HepG2 (cell line): ENCODE data around the gene FAM117B. TPM values are rescaled to one million over a fixed set of nuclear protein-coding genes. Genes with fewer than 3 reads are reported as not detected.
A peak's percentile ranks its signal among the peaks of the same experiment; 100 is the strongest.

Experiments used
- BORCS8-MEF2B ChIP-seq: sonication (generic); formaldehyde crosslinking; IDR thresholded peaks from 2 replicates; pipeline ENCODE4 v1.8.0; 2022; ENCODE audit warnings: mild to moderate bottlenecking, missing genetic modification reagents
- JUN ChIP-seq: sonication (generic); formaldehyde crosslinking; IDR thresholded peaks from 2 replicates; pipeline ENCODE4 v1.4.0; 2020; ENCODE audit warnings: mild to moderate bottlenecking, missing genetic modification reagents
- LCORL ChIP-seq, 2 experiments: fragments of 450-650 bp in 1 of 2; sonication (generic) in 1 of 2; formaldehyde crosslinking in 1 of 2; IDR thresholded peaks; 2 replicates each; pipeline versions ENCODE4 v1.5.0 to v1.6.1; 2017 to 2020; ENCODE audit warnings: antibody characterized with exemption in 1 of 2, missing genetic modification reagents in 1 of 2
- MEIS2 ChIP-seq: sonication (generic); formaldehyde crosslinking; IDR thresholded peaks from 2 replicates; pipeline ENCODE4 v1.9.0; 2021; ENCODE audit warnings: mild to moderate bottlenecking, missing genetic modification reagents
- TEAD3 ChIP-seq: optimal IDR thresholded peaks from 2 replicates; pipeline ENCODE3; 2016; ENCODE audit warnings: borderline replicate concordance
- YEATS2 ChIP-seq: sonication (generic); formaldehyde crosslinking; IDR thresholded peaks from 2 replicates; pipeline ENCODE4 v1.4.0; 2020; ENCODE audit warnings: missing genetic modification reagents, borderline replicate concordance
- ZMYM4 ChIP-seq: sonication (generic); formaldehyde crosslinking; IDR thresholded peaks from 2 replicates; pipeline ENCODE4 v1.8.1; 2023; ENCODE audit warnings: mild to moderate bottlenecking, missing genetic modification reagents
- ZNF121 ChIP-seq: sonication (generic); formaldehyde crosslinking; IDR thresholded peaks from 2 replicates; pipeline ENCODE4 v1.5.0; 2020; ENCODE audit warnings: mild to moderate bottlenecking, missing genetic modification reagents
- ZNF17 ChIP-seq: sonication (generic); formaldehyde crosslinking; IDR thresholded peaks from 2 replicates; pipeline ENCODE4 v1.5.0; 2020; ENCODE audit warnings: mild to moderate bottlenecking, missing genetic modification reagents
- ZNF615 ChIP-seq: sonication (generic); formaldehyde crosslinking; IDR thresholded peaks from 2 replicates; pipeline ENCODE4 v1.5.0; 2020; ENCODE audit warnings: mild to moderate bottlenecking, missing genetic modification reagents, borderline replicate concordance
- ZNF776 ChIP-seq: sonication (generic); formaldehyde crosslinking; IDR thresholded peaks from 2 replicates; pipeline ENCODE4 v1.4.0; 2020; ENCODE audit warnings: mild to moderate bottlenecking, missing genetic modification reagents
- ZNF878 ChIP-seq: sonication (generic); formaldehyde crosslinking; IDR thresholded peaks from 2 replicates; pipeline ENCODE4 v1.8.1; 2023; ENCODE audit warnings: mild to moderate bottlenecking, missing genetic modification reagents, moderate library complexity
- polyA plus RNA-seq, 8 experiments: library from polyadenylated mRNA; depleted of rRNA in 3 of 8; stranded (reverse) in 7 of 8; unstranded in 1 of 8; fragments of >200 nt; fragmentation: Illumina TruSeq in 4 of 8; extraction: Trizol in 4 of 8; gene quantifications; 2 replicates each; pipeline versions ENCODE4 v1.2.1 to v1.2.3, GENCODE V29; 2011 to 2016; ENCODE audit warnings: low read depth in 4 of 8, missing spikeins in 1 of 8, mixed read lengths in 1 of 8; ENCODE audit not compliant: insufficient read depth in 1 of 8
- total RNA-seq, 5 experiments: library from RNA; depleted of rRNA; stranded (reverse); fragments of >200 nt; fragmentation: Illumina TruSeq; extraction: Trizol; gene quantifications; 2 replicates each; pipeline ENCODE4 v1.2.3, GENCODE V29; 2016; ENCODE audit warnings: low read depth in 1 of 5
- TF ChIP-seq, protein P1 (sequence below): sonication (generic); formaldehyde crosslinking; IDR thresholded peaks from 2 replicates; pipeline ENCODE4 v1.5.0; 2020; ENCODE audit warnings: missing genetic modification reagents
- TF ChIP-seq, protein P2 (sequence below): sonication (generic); formaldehyde crosslinking; IDR thresholded peaks from 2 replicates; pipeline ENCODE4 v1.9.0; 2021; ENCODE audit warnings: missing genetic modification reagents, borderline replicate concordance
- TF ChIP-seq, protein P3 (sequence below): sonication (generic); formaldehyde crosslinking; IDR thresholded peaks from 2 replicates; pipeline ENCODE4 v1.4.0; 2020; ENCODE audit warnings: mild to moderate bottlenecking, missing genetic modification reagents
- TF ChIP-seq, protein P4 (sequence below): sonication (generic); formaldehyde crosslinking; IDR thresholded peaks from 2 replicates; pipeline ENCODE4 v1.5.0; 2020; ENCODE audit warnings: missing genetic modification reagents

The FAM117B gene
- total and polyA plus RNA-seq, 2 of the 13 experiments (the other 11 are each of a cell fraction or from before 2014, with no cell fraction given), result 5.8 to 11.0 TPM

DNA sequence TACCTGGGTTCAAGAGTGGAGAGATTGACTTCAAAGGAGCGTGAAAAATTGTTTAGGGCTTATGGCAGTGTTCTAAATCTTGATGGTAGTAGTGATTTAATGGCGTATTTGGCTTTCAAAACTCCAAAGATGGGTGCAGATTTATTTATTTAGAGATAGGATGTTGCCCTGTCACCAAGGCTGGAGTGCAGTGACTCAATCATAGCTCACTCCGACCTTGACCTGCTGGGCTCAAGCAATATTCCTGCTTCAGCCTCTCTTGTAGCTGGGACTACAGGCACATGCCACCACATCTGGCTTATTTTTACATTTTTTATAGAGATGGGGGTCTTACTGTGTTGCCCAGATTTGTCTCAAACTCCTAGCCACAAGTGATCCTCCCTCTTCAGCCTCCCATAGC is 52.5 kb downstream of the FAM117B start (continued):
- TF ChIP-seq LCORL (IDR thresholded peaks at IDR 0.05), result no peak
- peak; percentile 37; the same call in 1 of the 2 replicates for TF ChIP-seq LCORL (CRISPR knock-in tag; IDR thresholded peaks at IDR 0.05)
- TF ChIP-seq, protein P1, sequence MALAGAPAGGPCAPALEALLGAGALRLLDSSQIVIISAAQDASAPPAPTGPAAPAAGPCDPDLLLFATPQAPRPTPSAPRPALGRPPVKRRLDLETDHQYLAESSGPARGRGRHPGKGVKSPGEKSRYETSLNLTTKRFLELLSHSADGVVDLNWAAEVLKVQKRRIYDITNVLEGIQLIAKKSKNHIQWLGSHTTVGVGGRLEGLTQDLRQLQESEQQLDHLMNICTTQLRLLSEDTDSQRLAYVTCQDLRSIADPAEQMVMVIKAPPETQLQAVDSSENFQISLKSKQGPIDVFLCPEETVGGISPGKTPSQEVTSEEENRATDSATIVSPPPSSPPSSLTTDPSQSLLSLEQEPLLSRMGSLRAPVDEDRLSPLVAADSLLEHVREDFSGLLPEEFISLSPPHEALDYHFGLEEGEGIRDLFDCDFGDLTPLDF (CRISPR knock-in tag), result no peak
- TF ChIP-seq, protein P2, sequence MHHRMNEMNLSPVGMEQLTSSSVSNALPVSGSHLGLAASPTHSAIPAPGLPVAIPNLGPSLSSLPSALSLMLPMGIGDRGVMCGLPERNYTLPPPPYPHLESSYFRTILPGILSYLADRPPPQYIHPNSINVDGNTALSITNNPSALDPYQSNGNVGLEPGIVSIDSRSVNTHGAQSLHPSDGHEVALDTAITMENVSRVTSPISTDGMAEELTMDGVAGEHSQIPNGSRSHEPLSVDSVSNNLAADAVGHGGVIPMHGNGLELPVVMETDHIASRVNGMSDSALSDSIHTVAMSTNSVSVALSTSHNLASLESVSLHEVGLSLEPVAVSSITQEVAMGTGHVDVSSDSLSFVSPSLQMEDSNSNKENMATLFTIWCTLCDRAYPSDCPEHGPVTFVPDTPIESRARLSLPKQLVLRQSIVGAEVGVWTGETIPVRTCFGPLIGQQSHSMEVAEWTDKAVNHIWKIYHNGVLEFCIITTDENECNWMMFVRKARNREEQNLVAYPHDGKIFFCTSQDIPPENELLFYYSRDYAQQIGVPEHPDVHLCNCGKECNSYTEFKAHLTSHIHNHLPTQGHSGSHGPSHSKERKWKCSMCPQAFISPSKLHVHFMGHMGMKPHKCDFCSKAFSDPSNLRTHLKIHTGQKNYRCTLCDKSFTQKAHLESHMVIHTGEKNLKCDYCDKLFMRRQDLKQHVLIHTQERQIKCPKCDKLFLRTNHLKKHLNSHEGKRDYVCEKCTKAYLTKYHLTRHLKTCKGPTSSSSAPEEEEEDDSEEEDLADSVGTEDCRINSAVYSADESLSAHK (CRISPR knock-in tag), result no peak
- TF ChIP-seq YEATS2 (CRISPR knock-in tag), result no peak
- TF ChIP-seq, protein P3, sequence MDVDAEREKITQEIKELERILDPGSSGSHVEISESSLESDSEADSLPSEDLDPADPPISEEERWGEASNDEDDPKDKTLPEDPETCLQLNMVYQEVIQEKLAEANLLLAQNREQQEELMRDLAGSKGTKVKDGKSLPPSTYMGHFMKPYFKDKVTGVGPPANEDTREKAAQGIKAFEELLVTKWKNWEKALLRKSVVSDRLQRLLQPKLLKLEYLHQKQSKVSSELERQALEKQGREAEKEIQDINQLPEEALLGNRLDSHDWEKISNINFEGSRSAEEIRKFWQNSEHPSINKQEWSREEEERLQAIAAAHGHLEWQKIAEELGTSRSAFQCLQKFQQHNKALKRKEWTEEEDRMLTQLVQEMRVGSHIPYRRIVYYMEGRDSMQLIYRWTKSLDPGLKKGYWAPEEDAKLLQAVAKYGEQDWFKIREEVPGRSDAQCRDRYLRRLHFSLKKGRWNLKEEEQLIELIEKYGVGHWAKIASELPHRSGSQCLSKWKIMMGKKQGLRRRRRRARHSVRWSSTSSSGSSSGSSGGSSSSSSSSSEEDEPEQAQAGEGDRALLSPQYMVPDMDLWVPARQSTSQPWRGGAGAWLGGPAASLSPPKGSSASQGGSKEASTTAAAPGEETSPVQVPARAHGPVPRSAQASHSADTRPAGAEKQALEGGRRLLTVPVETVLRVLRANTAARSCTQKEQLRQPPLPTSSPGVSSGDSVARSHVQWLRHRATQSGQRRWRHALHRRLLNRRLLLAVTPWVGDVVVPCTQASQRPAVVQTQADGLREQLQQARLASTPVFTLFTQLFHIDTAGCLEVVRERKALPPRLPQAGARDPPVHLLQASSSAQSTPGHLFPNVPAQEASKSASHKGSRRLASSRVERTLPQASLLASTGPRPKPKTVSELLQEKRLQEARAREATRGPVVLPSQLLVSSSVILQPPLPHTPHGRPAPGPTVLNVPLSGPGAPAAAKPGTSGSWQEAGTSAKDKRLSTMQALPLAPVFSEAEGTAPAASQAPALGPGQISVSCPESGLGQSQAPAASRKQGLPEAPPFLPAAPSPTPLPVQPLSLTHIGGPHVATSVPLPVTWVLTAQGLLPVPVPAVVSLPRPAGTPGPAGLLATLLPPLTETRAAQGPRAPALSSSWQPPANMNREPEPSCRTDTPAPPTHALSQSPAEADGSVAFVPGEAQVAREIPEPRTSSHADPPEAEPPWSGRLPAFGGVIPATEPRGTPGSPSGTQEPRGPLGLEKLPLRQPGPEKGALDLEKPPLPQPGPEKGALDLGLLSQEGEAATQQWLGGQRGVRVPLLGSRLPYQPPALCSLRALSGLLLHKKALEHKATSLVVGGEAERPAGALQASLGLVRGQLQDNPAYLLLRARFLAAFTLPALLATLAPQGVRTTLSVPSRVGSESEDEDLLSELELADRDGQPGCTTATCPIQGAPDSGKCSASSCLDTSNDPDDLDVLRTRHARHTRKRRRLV (CRISPR knock-in tag), result no peak
- no peak for TF ChIP-seq MEIS2 (CRISPR knock-in tag)
- TF ChIP-seq ZMYM4 (CRISPR knock-in tag), result peak; percentile 61
- no peak for TF ChIP-seq ZNF776 (CRISPR knock-in tag)
- TF ChIP-seq, protein P4, sequence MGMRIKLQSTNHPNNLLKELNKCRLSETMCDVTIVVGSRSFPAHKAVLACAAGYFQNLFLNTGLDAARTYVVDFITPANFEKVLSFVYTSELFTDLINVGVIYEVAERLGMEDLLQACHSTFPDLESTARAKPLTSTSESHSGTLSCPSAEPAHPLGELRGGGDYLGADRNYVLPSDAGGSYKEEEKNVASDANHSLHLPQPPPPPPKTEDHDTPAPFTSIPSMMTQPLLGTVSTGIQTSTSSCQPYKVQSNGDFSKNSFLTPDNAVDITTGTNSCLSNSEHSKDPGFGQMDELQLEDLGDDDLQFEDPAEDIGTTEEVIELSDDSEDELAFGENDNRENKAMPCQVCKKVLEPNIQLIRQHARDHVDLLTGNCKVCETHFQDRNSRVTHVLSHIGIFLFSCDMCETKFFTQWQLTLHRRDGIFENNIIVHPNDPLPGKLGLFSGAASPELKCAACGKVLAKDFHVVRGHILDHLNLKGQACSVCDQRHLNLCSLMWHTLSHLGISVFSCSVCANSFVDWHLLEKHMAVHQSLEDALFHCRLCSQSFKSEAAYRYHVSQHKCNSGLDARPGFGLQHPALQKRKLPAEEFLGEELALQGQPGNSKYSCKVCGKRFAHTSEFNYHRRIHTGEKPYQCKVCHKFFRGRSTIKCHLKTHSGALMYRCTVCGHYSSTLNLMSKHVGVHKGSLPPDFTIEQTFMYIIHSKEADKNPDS (CRISPR knock-in tag), result no peak
- no peak for TF ChIP-seq ZNF878 (CRISPR knock-in tag)
- no peak for TF ChIP-seq ZNF17 (CRISPR knock-in tag)
- 0 out of 2 replicates have a peak, but pooled peaks have one; percentile 27 for TF ChIP-seq JUN (CRISPR knock-in tag)
- peak; percentile 43 for TF ChIP-seq TEAD3 (CRISPR knock-in tag)
- TF ChIP-seq ZNF121 (CRISPR knock-in tag), result peak; percentile 52; the same call in 1 of the 2 replicates
- TF ChIP-seq ZNF615 (CRISPR knock-in tag), result no peak
- no peak for TF ChIP-seq BORCS8-MEF2B (CRISPR knock-in tag)
